ENCODE results near the gene ATXN7L3. TPM values are rescaled to one million over a fixed set of nuclear protein-coding genes. Genes with fewer than 3 reads are reported as not detected.

Gene ATXN7L3
- total RNA-seq, 2 experiments from 2014 or later: 63.4 to 69.7 TPM

DNA sequence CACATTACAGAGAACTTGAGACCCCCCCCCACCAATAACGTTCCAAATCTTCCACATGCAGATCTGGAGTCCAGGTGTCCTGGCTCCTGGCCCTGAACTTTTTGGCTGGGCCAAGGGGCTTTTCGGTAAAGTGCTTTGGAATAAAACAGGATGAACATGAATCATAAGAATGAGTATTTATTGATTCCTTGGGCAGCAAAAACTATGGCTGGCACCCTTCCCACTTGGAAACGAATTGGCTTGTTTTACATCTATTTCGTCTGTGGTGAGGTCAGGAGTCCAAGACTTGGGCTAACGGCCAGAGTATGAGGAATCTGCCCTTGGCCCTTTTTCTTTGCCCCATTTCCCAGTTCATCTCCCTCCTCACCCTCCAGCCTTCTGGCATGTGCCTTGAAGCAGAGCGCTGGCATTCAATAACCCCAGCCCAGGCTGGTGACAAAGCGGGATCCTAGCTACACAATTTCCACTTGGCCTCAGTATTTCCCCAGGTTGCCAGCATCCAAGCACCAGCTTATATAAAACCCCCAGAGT is 23.9 kb upstream of the ATXN7L3 start:
- Mint-ChIP-seq H3K27me3 (no peaks in the 10 kb centered on the region), H3K4me3 (no peak overlapping the region), H3K4me1 (ENCODE audit: low read depth) (peaks cover 5% of the 10 kb centered on the region), H3K36me3 (peaks cover 3% of the 10 kb centered on the region), H3K9me3 (no peaks in the 10 kb centered on the region), H3K27ac (no peak overlapping the region)
- intact Hi-C loops (cut with micrococcal nuclease): no loop called here
- DNase-seq: no peak
- CTCF ChIA-PET: interaction anchor here (1.7 kb wide), 1 partner anchor 14 kb away, joined by 6 read pairs; no protein-coding TSS in a partner anchor
- POLR2A ChIA-PET: no interaction called here

GRCh38 chr17:44222112-44222869 is 22.6 kb upstream of the ATXN7L3 start:
- Mint-ChIP-seq H3K36me3 (peaks cover 8% of the 10 kb centered on the region), H3K27me3 (no peaks in the 10 kb centered on the region), H3K4me3 (peak overlapping the region; percentile 85), H3K4me1 (ENCODE audit: low read depth) (peaks cover 5% of the 10 kb centered on the region), H3K9me3 (no peaks in the 10 kb centered on the region), H3K27ac (peak overlapping the region; percentile 83)
- DNase-seq: peak; percentile 71
- intact Hi-C loops (cut with micrococcal nuclease): no loop called here
- CTCF ChIA-PET: interaction anchor here (0.9 to 5.0 kb wide), 9 partner anchors 9 to 129 kb away, joined by 3 to 86 read pairs (median 6); partner anchors contain the start of genes GRN and HDAC5
- POLR2A ChIA-PET: interaction anchor here (0.5 to 3.6 kb wide), 9 partner anchors 11 to 1298 kb away, joined by 3 to 43 read pairs (median 5); partner anchors contain the start of genes ATXN7L3, HDAC5 and TMUB2

GRCh38 chr17:44221862-44222111 is 22.1 kb upstream of the ATXN7L3 start:
- POLR2A ChIA-PET: interaction anchor here (0.5 to 3.6 kb wide), 13 partner anchors 11 to 1297 kb away, joined by 3 to 43 read pairs (median 4); partner anchors contain the start of genes ATXN7L3, GRN, HDAC5 and TMUB2

DNA sequence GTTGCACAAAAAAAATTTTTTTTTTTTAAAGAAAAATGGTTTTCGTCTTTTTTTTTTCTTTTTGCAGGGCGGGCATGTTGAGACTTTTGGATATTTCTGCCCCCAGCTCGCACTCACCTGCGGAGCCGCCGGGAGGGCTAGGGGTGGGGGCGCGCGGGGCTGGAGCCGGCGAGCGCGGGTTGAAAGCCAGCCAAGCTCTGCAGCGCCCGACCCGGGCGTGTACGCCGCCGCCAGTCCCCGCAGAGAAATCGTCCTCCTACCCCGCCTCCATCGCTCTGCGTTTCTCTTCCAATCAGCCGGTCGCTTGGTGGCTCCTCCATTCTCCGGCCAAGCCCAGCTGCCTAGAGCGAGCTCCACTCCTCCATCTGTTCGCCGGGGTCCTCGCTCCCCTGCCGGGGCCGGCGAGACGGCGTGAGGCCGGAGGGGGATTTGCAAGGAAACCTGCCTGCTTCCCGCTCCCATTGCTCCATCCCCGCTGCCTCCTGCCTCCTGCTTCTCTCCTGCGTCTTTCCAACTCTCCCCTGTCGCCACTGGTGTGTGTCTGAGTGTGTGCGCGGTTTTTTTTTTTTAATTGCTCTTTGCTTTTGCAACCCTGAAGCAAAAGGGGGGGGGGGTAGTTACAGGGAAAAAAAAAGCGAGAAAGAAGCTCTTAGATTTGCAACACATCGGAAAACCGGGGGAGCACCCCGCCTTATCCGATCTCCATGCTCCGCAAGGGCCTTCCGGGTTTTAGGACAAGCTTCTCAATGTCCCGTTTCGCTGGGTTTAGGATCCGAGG is 21.6 kb upstream of the ATXN7L3 start:
- ChIA-PET CTCF (interaction anchor here (0.6 to 5.0 kb wide), 13 partner anchors 10 to 302 kb away, joined by 3 to 86 read pairs (median 3); partner anchors contain the start of genes GRN, HDAC5 and TMUB2), POLR2A (interaction anchor here (0.5 to 3.6 kb wide), 17 partner anchors 10 to 1297 kb away, joined by 3 to 43 read pairs (median 4); partner anchors contain the start of genes ATXN7L3, GRN, HDAC5 and TMUB2)
- Mint-ChIP-seq H3K4me3 (peak overlapping the region; percentile 85), H3K9me3 (no peaks in the 10 kb centered on the region), H3K4me1 (ENCODE audit: low read depth) (peaks cover 13% of the 10 kb centered on the region), H3K27ac (peak overlapping the region; percentile 83), H3K27me3 (no peaks in the 10 kb centered on the region), H3K36me3 (peaks cover 17% of the 10 kb centered on the region)
- peak; percentile 79 for DNase-seq
- intact Hi-C loops (cut with micrococcal nuclease): loop anchor here (2.0 kb wide), 1 partner anchor 80 kb away; the partner anchor contains the start of gene HROB

More at GRCh38 chr17:44221862-44222111, 22.1 kb upstream of the ATXN7L3 start:
- peak overlapping the region; percentile 85 for H3K4me3 Mint-ChIP-seq
- H3K4me1 Mint-ChIP-seq (ENCODE audit: low read depth): peaks cover 8% of the 10 kb centered on the region
- H3K9me3 Mint-ChIP-seq: no peaks in the 10 kb centered on the region
- no peak for DNase-seq
- CTCF ChIA-PET: interaction anchor here (0.9 to 5.0 kb wide), 11 partner anchors 9 to 302 kb away, joined by 3 to 86 read pairs (median 4); partner anchors contain the start of genes GRN and HDAC5
- peaks cover 11% of the 10 kb centered on the region for H3K36me3 Mint-ChIP-seq
- peak overlapping the region; percentile 83 for H3K27ac Mint-ChIP-seq
- no peaks in the 10 kb centered on the region for H3K27me3 Mint-ChIP-seq
- intact Hi-C loops (cut with micrococcal nuclease): loop anchor here (2.0 kb wide), 1 partner anchor 81 kb away; the partner anchor contains the start of gene HROB

GRCh38 chr17:44220213-44221083 is 20.8 kb upstream of the ATXN7L3 start:
- peak overlapping the region; percentile 85 for H3K4me3 Mint-ChIP-seq

DNA sequence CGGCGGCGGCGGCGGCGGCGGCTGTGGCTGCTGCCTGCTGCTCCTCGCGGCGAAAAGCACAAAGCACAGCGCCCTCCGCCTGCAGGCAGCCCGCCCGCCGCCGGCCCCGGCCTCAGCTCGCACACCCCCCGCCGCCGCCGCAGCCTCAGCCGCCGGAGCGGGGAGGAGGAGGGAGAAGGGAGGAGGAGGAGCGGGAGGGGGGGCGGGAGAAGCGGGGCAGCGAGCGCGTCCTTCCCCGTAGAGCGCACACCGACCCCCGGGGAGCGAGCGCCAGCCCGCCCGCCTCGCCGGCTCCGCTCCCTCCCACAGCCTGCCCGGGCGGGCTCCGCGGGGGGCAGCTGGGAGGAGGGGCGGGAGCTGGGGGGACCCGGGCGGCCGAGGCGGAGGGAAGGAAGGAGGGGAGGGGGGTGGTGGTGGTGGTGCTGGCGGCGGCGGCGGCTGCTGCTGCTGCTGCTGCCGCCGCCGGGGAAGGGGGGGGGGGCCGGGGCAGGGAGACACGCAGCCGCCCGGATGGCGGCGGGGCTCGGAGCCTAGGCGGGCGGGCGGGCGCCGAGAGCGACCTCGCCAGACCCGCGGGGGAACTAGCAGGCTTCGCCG is 20.0 kb upstream of the ATXN7L3 start, which contains the start of gene UBTF:
Gene UBTF (minus strand): TSS at position 60 of the 597 bp plus-strand sequence. CDS start 1,446 bp downstream, outside the sequence.
- POLR2A ChIA-PET: interaction anchor here (1.4 to 3.6 kb wide), 5 partner anchors 9 to 107 kb away, joined by 3 to 43 read pairs (median 4); partner anchors contain the start of gene ATXN7L3
- Mint-ChIP-seq H3K27me3 (no peaks in the 10 kb centered on the region), H3K36me3 (peaks cover 32% of the 10 kb centered on the region), H3K4me1 (ENCODE audit: low read depth) (peaks cover 29% of the 10 kb centered on the region), H3K4me3 (peak within 1 kb of the TSS; percentile 85), H3K27ac (peak within 1 kb of the TSS; percentile 96), H3K9me3 (no peaks in the 10 kb centered on the region)
- intact Hi-C loops (cut with micrococcal nuclease): loop anchor here (2.0 kb wide), 1 partner anchor 79 kb away; the partner anchor contains the start of gene HROB
- CTCF ChIA-PET: interaction anchor here (0.6 to 5.0 kb wide), 7 partner anchors 9 to 124 kb away, joined by 3 to 86 read pairs (median 3); no protein-coding TSS in a partner anchor
- DNase-seq: peak; percentile 72

More at GRCh38 chr17:44220213-44221083, 20.8 kb upstream of the ATXN7L3 start:
- Mint-ChIP-seq H3K9me3 (no peaks in the 10 kb centered on the region), H3K27ac (peak overlapping the region; percentile 96), H3K4me1 (ENCODE audit: low read depth) (peaks cover 21% of the 10 kb centered on the region), H3K27me3 (no peaks in the 10 kb centered on the region), H3K36me3 (peaks cover 25% of the 10 kb centered on the region)
- peak; percentile 70 for DNase-seq
- ChIA-PET POLR2A (interaction anchor here (0.6 to 3.6 kb wide), 11 partner anchors 10 to 130 kb away, joined by 3 to 43 read pairs (median 5); partner anchors contain the start of genes ATXN7L3 and GRN), CTCF (interaction anchor here (0.6 to 5.0 kb wide), 13 partner anchors 10 to 303 kb away, joined by 3 to 86 read pairs (median 3); partner anchors contain the start of genes GRN and TMUB2)
- intact Hi-C loops (cut with micrococcal nuclease): loop anchor here (2.0 kb wide), 1 partner anchor 80 kb away; the partner anchor contains the start of gene HROB

DNA sequence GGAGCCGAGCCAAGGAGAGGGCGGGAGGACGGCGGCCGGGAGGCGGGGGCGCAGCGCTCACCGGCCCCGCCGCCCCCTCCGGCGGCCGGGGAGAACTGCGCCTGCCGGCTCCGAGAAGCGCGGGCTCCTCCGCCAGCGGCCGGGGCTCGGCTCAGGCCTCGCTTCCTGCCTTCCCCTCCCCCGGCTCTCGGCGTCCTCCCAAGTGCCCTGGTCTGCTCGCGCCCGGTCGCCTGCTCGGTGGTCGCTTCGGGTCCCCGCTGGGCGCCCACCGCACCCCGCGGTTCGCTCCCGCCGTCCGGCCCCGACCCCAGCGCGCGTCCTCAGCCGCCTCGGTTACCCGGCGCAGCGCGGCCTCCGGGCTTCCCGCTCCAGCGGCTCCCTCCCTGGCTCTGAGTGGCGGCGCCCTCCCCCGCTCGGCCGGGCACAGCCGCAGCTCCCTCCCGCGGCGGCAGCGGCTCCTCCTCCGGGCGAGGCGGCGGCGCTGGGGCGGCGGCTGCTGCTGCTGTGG is 19.5 kb upstream of the ATXN7L3 start:
- POLR2A ChIA-PET: interaction anchor here (1.4 to 3.6 kb wide), 4 partner anchors 8 to 108 kb away, joined by 3 to 43 read pairs (median 5); partner anchors contain the start of gene ATXN7L3
- H3K36me3 Mint-ChIP-seq: peaks cover 38% of the 10 kb centered on the region
- peaks cover 34% of the 10 kb centered on the region for H3K4me1 Mint-ChIP-seq (ENCODE audit: low read depth)
- CTCF ChIA-PET: interaction anchor here (0.6 to 5.0 kb wide), 6 partner anchors 9 to 108 kb away, joined by 3 to 86 read pairs (median 8); partner anchors contain the start of gene TMUB2
- peak; percentile 80 for DNase-seq
- H3K27ac Mint-ChIP-seq: peak overlapping the region; percentile 66
- intact Hi-C loops (cut with micrococcal nuclease): no loop called here
- no peaks in the 10 kb centered on the region for H3K27me3 Mint-ChIP-seq
- H3K9me3 Mint-ChIP-seq: no peaks in the 10 kb centered on the region
- H3K4me3 Mint-ChIP-seq: no peak overlapping the region

- Mint-ChIP-seq H3K36me3 (peaks cover 44% of the 10 kb centered on the region), H3K4me3 (peak overlapping the region; percentile 98), H3K9me3 (no peaks in the 10 kb centered on the region), H3K27me3 (no peaks in the 10 kb centered on the region), H3K27ac (peak overlapping the region; percentile 94), H3K4me1 (ENCODE audit: low read depth) (peaks cover 40% of the 10 kb centered on the region)
- ChIA-PET POLR2A (interaction anchor here (1.0 to 3.6 kb wide), 5 partner anchors 8 to 109 kb away, joined by 3 to 43 read pairs (median 10); no protein-coding TSS in a partner anchor), CTCF (interaction anchor here (0.6 to 5.0 kb wide), 8 partner anchors 8 to 1231 kb away, joined by 3 to 86 read pairs (median 4); partner anchors contain the start of genes SLC25A39 and TMUB2)
- DNase-seq: peak; percentile 91
- intact Hi-C loops (cut with micrococcal nuclease): loop anchor here (1.0 kb wide), 3 partner anchors 8 to 32 kb away; partner anchors contain the start of gene TMUB2
These were observed 18.8 kb upstream of the ATXN7L3 start for GRCh38 chr17:44218344-44219107.

DNA sequence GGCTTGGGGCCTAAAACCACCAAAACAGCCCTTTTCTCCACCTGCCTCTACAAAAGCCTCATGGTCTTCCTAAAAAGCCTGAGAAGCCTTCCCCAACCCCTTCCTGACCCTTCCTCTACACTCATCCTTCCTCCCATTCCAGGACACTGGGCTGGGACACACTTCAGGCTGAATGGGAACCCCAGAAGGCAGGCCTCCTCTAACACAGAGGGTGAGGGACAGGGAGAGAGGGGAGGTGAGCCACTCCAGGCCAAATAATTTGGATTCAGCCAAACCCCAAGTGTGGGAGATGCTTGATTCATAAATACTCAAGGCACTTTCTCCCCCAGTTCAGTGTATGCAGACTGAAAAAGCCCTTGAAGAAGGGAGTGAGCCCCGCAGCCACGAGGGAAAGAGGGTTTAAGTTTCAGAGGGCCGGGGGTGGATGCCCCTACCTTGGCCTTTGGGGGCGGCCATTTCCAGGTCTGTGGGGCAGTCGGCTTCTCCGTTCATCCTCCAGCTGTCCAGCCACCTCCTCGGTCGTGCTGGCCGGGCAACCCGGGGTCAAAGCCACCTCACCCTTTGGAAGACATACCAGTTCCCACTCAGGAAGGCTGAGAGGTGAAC is 18.2 kb upstream of the ATXN7L3 start:
- DNase-seq: no peak
- H3K4me1 Mint-ChIP-seq (ENCODE audit: low read depth): peaks cover 46% of the 10 kb centered on the region
- peaks cover 50% of the 10 kb centered on the region for H3K36me3 Mint-ChIP-seq
- peak overlapping the region; percentile 98 for H3K4me3 Mint-ChIP-seq
- CTCF ChIA-PET: interaction anchor here (0.6 to 5.0 kb wide), 8 partner anchors 7 to 1230 kb away, joined by 3 to 86 read pairs (median 7); partner anchors contain the start of gene TMUB2
- POLR2A ChIA-PET: interaction anchor here (1.0 to 1.6 kb wide), 5 partner anchors 8 to 107 kb away, joined by 3 to 10 read pairs (median 7); partner anchors contain the start of genes SLC25A39 and TMUB2
- H3K27ac Mint-ChIP-seq: peak overlapping the region; percentile 94
- H3K9me3 Mint-ChIP-seq: no peaks in the 10 kb centered on the region
- no peaks in the 10 kb centered on the region for H3K27me3 Mint-ChIP-seq
- intact Hi-C loops (cut with micrococcal nuclease): loop anchor here (1.0 kb wide), 3 partner anchors 8 to 32 kb away; partner anchors contain the start of gene TMUB2

Data from activated CD4-positive, alpha-beta memory T cell treated with anti-CD3 and anti-CD28 coated beads for 36 hours (primary cell).